Caco-2 (cell line): Measurements from ENCODE around the gene CDKAL1. TPM values are rescaled to one million over a fixed set of nuclear protein-coding genes. Genes with fewer than 3 reads are reported as not detected.
"Not testable (repeated sequence)": the region's sequence is repeated elsewhere in the genome, so short reads cannot be mapped to it uniquely, and the experiment has no call there.

Source experiments
- BruUV-seq: library from RNA; stranded (reverse); fragments of 400-500 nt; replicated peaks from 2 replicates; lab custom pipeline; 2021; lab: Mats Ljungman, UMichigan
- CTCF ChIA-PET: fragments of 300-600 bp; sonication (Branson Sonifier 250); formaldehyde crosslinking; loops from one replicate; lab custom pipeline; 2022; ENCODE audit warnings: antibody characterized with exemption; lab: Charles Lee
- POLR2A ChIA-PET: fragments of 300-600 bp; sonication (Branson Sonifier 250); formaldehyde crosslinking; loops from one replicate; lab custom pipeline; 2022; ENCODE audit warnings: antibody characterized with exemption; lab: Charles Lee
- DNase-seq, 2 experiments: peaks; one replicate each; pipeline versions ENCODE4 v3.0.0 to v3.0.0-alpha.2; 2020 to 2022
- H3K27me3 ChIP-seq: replicated peaks from 2 replicates; pipeline ENCODE4 v1.6.0; 2011; ENCODE audit warnings: low read length; ENCODE audit not compliant: control insufficient read depth, insufficient read depth
- H3K36me3 ChIP-seq: 2 replicates; pipeline ENCODE4 v1.5.1; 2011; ENCODE audit warnings: low read length; ENCODE audit not compliant: control insufficient read depth, insufficient read depth
- H3K4me1 ChIP-seq: fragments of 250-450 bp; sonication (Bioruptor Pico); 2 replicates; pipeline ENCODE4 v1.5.1; 2020; ENCODE audit warnings: mild to moderate bottlenecking
- H3K4me3 ChIP-seq: 2 replicates; pipeline ENCODE4 v1.5.1; 2011; ENCODE audit warnings: low read depth, mild to moderate bottlenecking, control low read depth, low read length
- H3K9me3 ChIP-seq: fragments of 250-450 bp; sonication (Bioruptor Pico); 2 replicates; pipeline ENCODE4 v1.5.1; 2020; ENCODE audit warnings: mild to moderate bottlenecking, moderate library complexity
- H3K27ac Mint-ChIP-seq: one replicate; pipeline ENCODE4 v1.8.0; 2022; ENCODE audit warnings: mixed read lengths; ENCODE audit not compliant: unreplicated experiment
- H3K27me3 Mint-ChIP-seq: one replicate; pipeline ENCODE4 v1.8.0; 2022; ENCODE audit warnings: mixed read lengths; ENCODE audit not compliant: insufficient read depth, unreplicated experiment
- H3K36me3 Mint-ChIP-seq: one replicate; pipeline ENCODE4 v1.8.0; 2022; ENCODE audit warnings: mild to moderate bottlenecking, mixed read lengths; ENCODE audit not compliant: insufficient read depth, unreplicated experiment
- H3K4me1 Mint-ChIP-seq: one replicate; pipeline ENCODE4 v1.8.0; 2022; ENCODE audit warnings: low read depth, mixed read lengths; ENCODE audit not compliant: unreplicated experiment
- H3K4me3 Mint-ChIP-seq: one replicate; pipeline ENCODE4 v1.8.0; 2022; ENCODE audit warnings: mild to moderate bottlenecking, moderate library complexity, mixed read lengths; ENCODE audit not compliant: unreplicated experiment
- H3K9me3 Mint-ChIP-seq: one replicate; pipeline ENCODE4 v1.8.0; 2022; ENCODE audit warnings: mixed read lengths; ENCODE audit not compliant: unreplicated experiment
- CTCF ChIP-seq, 2 experiments: fragments of 200-600 bp in 1 of 2; IDR thresholded peaks; 1 replicate in 1 of 2; 2 replicates in 1 of 2; pipeline versions ENCODE4 v1.5.1 to v1.8.0; 2011 to 2022; ENCODE audit warnings: antibody characterized with exemption in 1 of 2, control low read depth in 1 of 2, inconsistent platforms in 1 of 2, low read depth in 1 of 2, low read length in 1 of 2, mild to moderate bottlenecking in 1 of 2, moderate library complexity in 1 of 2; ENCODE audit not compliant: insufficient read depth in 1 of 2, severe bottlenecking in 1 of 2, unreplicated experiment in 1 of 2
- intact Hi-C: fragments of 100-400 bp; cut with micrococcal nuclease; formaldehyde crosslinking; loops from one replicate; pipeline ENCODE4 v1.10.0; 2022; ENCODE audit not compliant: unreplicated experiment
- total RNA-seq: library from RNA; stranded (reverse); gene quantifications from 2 replicates; pipeline ENCODE4 v1.2.3, GENCODE V29; 2022

CDKAL1 gene
- total RNA-seq, 1 experiment from 2014 or later: 18.7 TPM

GRCh38 chr6:20647585-20647984, 113.3 kb downstream of the CDKAL1 start:
- POLR2A ChIA-PET: no interaction called here
- TF ChIP-seq CTCF (IDR thresholded peaks at IDR 0.05; ENCODE audit: insufficient read depth in 1 of 2, low read depth in 1 of 2, low read length in 1 of 2, severe bottlenecking in 1 of 2, unreplicated experiment in 1 of 2): no peak

GRCh38 chr6:20649696-20650470, 115.6 kb downstream of the CDKAL1 start:
- intact Hi-C loops, H3K4me1 Mint-ChIP-seq, H3K9me3 Mint-ChIP-seq, H3K4me3 Mint-ChIP-seq, H3K27me3 ChIP-seq, H3K36me3 ChIP-seq, H3K9me3 ChIP-seq, DNase-seq, H3K36me3 Mint-ChIP-seq, POLR2A ChIA-PET, BruUV-seq, H3K27me3 Mint-ChIP-seq, H3K4me1 ChIP-seq, CTCF ChIA-PET, H3K27ac Mint-ChIP-seq, H3K4me3 ChIP-seq: not testable (repeated sequence)

More at GRCh38 chr6:20647585-20647984, 113.3 kb downstream of the CDKAL1 start:
- no peaks in the 10 kb centered on the region for H3K4me1 ChIP-seq
- no peak overlapping the region for H3K4me3 ChIP-seq
- Mint-ChIP-seq H3K36me3 (no peaks in the 10 kb centered on the region), H3K9me3 (no peaks in the 10 kb centered on the region), H3K4me1 (peaks cover 5% of the 10 kb centered on the region), H3K27me3 (no peaks in the 10 kb centered on the region), H3K27ac (no peak overlapping the region), H3K4me3 (no peak overlapping the region)
- intact Hi-C loops: no loop called here
- DNase-seq: no peak
- CTCF ChIA-PET: no interaction called here
- no TSS peak for BruUV-seq
- H3K36me3 ChIP-seq: no peaks in the 10 kb centered on the region
- no peaks in the 10 kb centered on the region for H3K27me3 ChIP-seq
- H3K9me3 ChIP-seq: no peaks in the 10 kb centered on the region

GRCh38 chr6:20652299-20653084, 118.2 kb downstream of the CDKAL1 start:
- Histone ChIP-seq H3K4me1 (no peaks in the 10 kb centered on the region), H3K36me3 (no peaks in the 10 kb centered on the region), H3K9me3 (no peaks in the 10 kb centered on the region), H3K4me3 (no peak overlapping the region), H3K27me3 (no peaks in the 10 kb centered on the region)
- TF ChIP-seq CTCF (IDR thresholded peaks at IDR 0.05; ENCODE audit: insufficient read depth in 1 of 2, low read depth in 1 of 2, low read length in 1 of 2, severe bottlenecking in 1 of 2, unreplicated experiment in 1 of 2): no peak
- no TSS peak for BruUV-seq
- H3K9me3 Mint-ChIP-seq: no peaks in the 10 kb centered on the region
- H3K27ac Mint-ChIP-seq: no peak overlapping the region
- DNase-seq: no peak
- no peak overlapping the region for H3K4me3 Mint-ChIP-seq
- H3K27me3 Mint-ChIP-seq: no peaks in the 10 kb centered on the region
- ChIA-PET POLR2A (no interaction called here), CTCF (no interaction called here)
- intact Hi-C loops: no loop called here
- H3K4me1 Mint-ChIP-seq: peaks cover 15% of the 10 kb centered on the region
- H3K36me3 Mint-ChIP-seq: no peaks in the 10 kb centered on the region
